Caki2 (cell line): ENCODE results near the gene ASH1L. TPM values are rescaled to one million over a fixed set of nuclear protein-coding genes. Genes with fewer than 3 reads are reported as not detected.
"Not testable (repeated sequence)": the region's sequence is repeated elsewhere in the genome, so short reads cannot be mapped to it uniquely, and the experiment has no call there.

Experiments
- DNase-seq: peaks from one replicate; pipeline ENCODE4 v3.0.0-alpha.2; 2015; ENCODE audit warnings: low read depth
- in situ Hi-C: cut with HindIII; loops from 2 replicates; pipeline ENCODE4 v1.10.0; 2016; ENCODE audit warnings: low sequenced_read_pairs, low pct_unique_long_range_greater_than_20kb, mixed read lengths
- total RNA-seq: library from RNA; depleted of rRNA; stranded (reverse); fragments of >200 nt; shearing (Covaris generic); gene quantifications from 2 replicates; pipeline ENCODE4 v1.2.3, GENCODE V29; 2014; ENCODE audit warnings: low replicate concordance

The ASH1L gene
- total RNA-seq, 1 experiment from 2014 or later = 9.7 TPM

GRCh38 chr1:155511385-155511784, 51.2 kb downstream of the ASH1L start:
- DNase-seq, in situ Hi-C loops: not testable (repeated sequence)

- in situ Hi-C loops = no loop called here
Measured at GRCh38 chr1:155509064-155509463, 53.5 kb downstream of the ASH1L start.

GRCh38 chr1:155507945-155508344, 54.7 kb downstream of the ASH1L start:
- no peak for DNase-seq
- in situ Hi-C loops = no loop called here

More at GRCh38 chr1:155509064-155509463, 53.5 kb downstream of the ASH1L start:
- no peak for DNase-seq

GRCh38 chr1:155505963-155506362, 56.6 kb downstream of the ASH1L start:
- DNase-seq, in situ Hi-C loops: not testable (repeated sequence)

- peak; percentile 46 for DNase-seq
- in situ Hi-C loops = no loop called here
Measured at GRCh38 chr1:155504207-155504606, 58.4 kb downstream of the ASH1L start.

- in situ Hi-C loops = no loop called here
- peak; percentile 35 for DNase-seq
Measured at GRCh38 chr1:155499953-155500639, 62.5 kb downstream of the ASH1L start.

- DNase-seq = no peak
- in situ Hi-C loops = no loop called here
Measured at GRCh38 chr1:155499263-155499662, 63.3 kb downstream of the ASH1L start.

- DNase-seq, in situ Hi-C loops: not testable (repeated sequence)
Measured at GRCh38 chr1:155493595-155493994, 69.0 kb downstream of the ASH1L start.

- DNase-seq, in situ Hi-C loops: not testable (repeated sequence)
Measured at GRCh38 chr1:155488419-155488818, 74.2 kb downstream of the ASH1L start.

- in situ Hi-C loops = no loop called here
- DNase-seq = no peak
Measured at GRCh38 chr1:155487541-155487940, 75.1 kb downstream of the ASH1L start.

- in situ Hi-C loops = not testable (repeated sequence)
Measured at GRCh38 chr1:155486952-155487351, 75.7 kb downstream of the ASH1L start.

GRCh38 chr1:155485945-155486344, 76.7 kb downstream of the ASH1L start:
- in situ Hi-C loops = no loop called here
- DNase-seq = no peak

More at GRCh38 chr1:155486952-155487351, 75.7 kb downstream of the ASH1L start:
- not testable (repeated sequence) for DNase-seq

- in situ Hi-C loops = no loop called here
- DNase-seq = no peak
Measured at GRCh38 chr1:155485222-155485621, 77.4 kb downstream of the ASH1L start.

GRCh38 chr1:155481741-155482241, 80.8 kb downstream of the ASH1L start:
- no peak for DNase-seq
- in situ Hi-C loops = no loop called here

GRCh38 chr1:155479205-155479604, 83.4 kb downstream of the ASH1L start:
- in situ Hi-C loops = no loop called here
- peak; percentile 44 for DNase-seq

GRCh38 chr1:155478270-155478852, 84.2 kb downstream of the ASH1L start:
- DNase-seq = no peak
- in situ Hi-C loops = no loop called here

- in situ Hi-C loops = no loop called here
- no peak for DNase-seq
Measured at GRCh38 chr1:155474146-155474545, 88.5 kb downstream of the ASH1L start.

- in situ Hi-C loops = no loop called here
- no peak for DNase-seq
Measured at GRCh38 chr1:155473151-155473821, 89.3 kb downstream of the ASH1L start.

- no peak for DNase-seq
- in situ Hi-C loops = no loop called here
Measured at GRCh38 chr1:155472491-155473083, 90.0 kb downstream of the ASH1L start.
